GM18907 (cell line): ENCODE results near the gene SERGEF.

Experiments
- ATAC-seq: cut with Tn5 transposase; IDR thresholded peaks from one replicate; pipeline ENCODE4 v1.9.1; 2021; ENCODE audit warnings: mild to moderate bottlenecking, moderate library complexity; ENCODE audit not compliant: unreplicated experiment

SERGEF gene

DNA sequence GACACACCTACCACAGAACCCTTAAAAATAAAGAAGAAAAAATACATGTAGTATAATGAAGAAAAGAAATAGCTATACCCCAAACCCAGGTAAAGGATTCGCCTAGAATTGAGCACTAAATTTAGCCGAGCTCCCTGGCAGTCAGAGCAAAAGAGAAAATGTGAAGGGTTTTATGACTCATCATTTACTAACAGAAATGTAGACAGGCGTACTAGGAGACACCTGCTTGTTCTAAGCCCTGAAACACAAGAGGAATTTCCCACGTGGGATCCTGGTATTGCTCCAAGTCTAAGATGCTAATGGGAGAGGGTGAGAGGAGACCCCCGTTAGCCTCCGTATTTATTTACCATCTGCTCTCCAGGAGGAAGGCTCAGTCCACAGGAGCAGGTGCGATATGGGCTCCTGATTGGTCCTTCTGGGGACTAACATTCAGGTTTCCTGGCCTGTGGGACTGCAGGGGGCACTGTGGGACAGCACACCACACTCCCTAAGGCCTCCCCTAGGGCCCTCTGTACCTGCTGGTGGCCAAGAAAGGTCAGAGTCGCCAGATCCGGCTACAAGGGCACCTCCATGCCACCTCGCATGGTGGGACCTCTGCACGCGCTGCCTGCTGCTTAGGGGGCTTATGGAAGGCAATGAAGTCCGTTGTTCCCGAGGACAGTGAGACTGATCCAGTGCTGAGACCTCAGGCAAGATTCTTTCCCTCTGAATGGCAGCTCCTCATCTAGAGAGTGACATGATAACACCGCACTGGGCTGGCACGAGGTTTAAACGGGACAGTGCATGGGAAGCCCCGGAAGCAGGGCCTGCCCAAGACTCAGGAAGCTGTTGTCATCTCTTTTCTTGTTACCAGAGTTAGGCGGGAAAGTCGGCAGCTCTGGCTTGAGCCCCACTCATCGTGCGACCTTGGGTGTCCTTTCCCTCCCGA lies 252.5 kb downstream of the SERGEF start:
- ATAC-seq, result peak; percentile 72

GRCh38 chr11:17755891-17756290 lies 257.0 kb downstream of the SERGEF start:
- ATAC-seq, result no peak

- ATAC-seq, result no peak
Observed at GRCh38 chr11:17753641-17754040, 259.2 kb downstream of the SERGEF start.

DNA sequence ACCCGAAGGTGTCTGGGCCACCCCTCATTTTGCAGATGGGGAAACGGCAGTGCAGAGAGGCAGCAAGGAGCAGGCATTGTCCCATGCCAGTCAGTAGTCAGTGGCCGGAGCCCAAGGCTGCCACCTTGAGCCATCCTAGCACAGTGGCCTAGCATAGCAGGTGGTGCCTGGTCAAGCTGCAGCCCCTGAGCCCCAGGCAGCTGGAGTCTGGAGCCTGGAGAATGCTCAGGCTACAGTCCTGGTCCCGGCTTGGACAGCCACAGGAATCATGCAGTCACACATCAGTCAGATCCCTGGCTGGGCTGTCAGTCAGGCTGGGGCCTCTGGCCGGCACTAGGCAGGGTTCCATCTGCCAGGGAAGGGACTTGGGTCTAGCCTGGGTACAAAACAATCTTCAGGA lies 259.7 kb downstream of the SERGEF start:
- ATAC-seq, result no peak

GRCh38 chr11:17752144-17752543 lies 260.7 kb downstream of the SERGEF start:
- no peak for ATAC-seq

DNA sequence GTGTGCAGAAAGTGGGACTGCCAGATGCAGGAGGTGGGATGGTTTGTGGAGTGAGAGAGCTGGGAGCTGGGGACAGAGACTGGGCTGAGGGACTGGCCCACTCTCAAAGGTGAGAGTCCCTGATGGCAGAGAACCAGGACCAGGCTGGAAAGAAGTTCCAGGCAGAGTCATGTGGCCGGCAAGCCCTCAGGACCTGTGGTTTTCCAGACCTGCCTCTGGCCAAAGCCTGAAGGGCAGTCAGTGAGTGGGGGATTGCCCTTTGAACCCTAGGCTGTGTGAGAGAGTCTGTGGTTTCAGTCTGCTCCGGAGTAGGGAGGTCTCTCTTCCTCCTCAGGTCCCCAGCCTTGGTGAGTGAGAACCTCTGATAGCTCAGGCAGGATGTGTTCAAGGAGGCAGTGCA lies 261.3 kb downstream of the SERGEF start:
- ATAC-seq, result no peak

- ATAC-seq, result no peak
Observed at GRCh38 chr11:17750801-17751165, 262.1 kb downstream of the SERGEF start.

DNA sequence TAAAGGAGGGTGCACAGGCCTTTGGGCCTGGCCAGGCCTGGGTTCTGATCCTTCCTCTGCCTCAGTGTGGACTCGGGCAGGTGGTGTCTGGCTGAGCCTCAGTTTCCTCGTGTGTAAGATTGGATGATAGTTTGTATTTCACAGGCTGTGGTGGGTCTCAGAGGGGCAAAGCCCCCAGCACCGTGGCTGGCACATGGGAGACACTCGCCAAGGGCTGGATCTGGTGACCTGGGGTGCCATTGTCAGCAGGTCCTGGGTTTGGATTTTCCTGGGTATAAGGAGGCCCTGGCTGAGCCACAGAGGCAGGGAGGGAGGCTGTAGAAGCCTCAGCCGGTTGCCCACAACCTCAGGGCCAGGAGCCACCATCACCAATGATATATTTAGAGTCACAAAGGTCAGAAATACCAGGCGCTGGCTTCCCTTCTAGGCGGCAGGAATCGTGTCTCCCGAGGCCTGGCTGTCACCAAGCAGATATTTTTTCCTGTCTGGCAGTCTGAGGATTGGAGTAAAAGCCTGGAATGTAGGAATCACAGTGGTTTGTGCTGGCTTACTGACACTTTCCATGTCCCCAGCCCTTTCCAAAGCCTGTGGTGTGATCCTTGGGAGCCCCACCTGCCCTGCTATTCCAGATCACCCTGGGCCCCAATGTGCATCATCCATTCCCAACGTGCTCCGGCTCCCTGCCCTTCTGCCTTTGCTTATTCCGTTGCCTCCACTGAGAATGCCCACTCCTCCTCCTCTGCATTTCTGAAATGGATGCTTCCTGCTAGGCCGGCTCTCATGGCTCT lies 262.6 kb downstream of the SERGEF start:
- no peak for ATAC-seq

GRCh38 chr11:17748761-17749721 lies 263.8 kb downstream of the SERGEF start:
- no peak for ATAC-seq

DNA sequence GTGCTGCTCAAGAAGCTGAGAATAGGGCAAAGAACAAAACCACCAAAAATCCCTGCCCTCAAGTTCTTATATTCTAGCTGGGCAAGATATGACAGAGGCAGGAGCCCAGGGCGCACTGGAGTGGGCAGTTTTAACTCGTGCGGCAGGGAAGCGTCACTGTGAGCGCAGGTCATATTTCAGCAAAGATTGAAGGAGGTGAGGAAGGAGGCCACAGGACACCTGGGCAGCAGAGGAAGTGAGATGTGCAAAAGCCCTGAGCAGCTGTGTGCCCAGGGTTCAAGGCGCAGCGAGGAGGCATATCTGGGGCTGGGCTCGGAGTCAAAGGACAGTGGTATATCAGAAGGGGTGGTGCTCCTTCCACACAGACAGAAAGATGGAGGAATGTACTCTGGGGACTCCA lies 264.8 kb downstream of the SERGEF start:
- ATAC-seq, result no peak

DNA sequence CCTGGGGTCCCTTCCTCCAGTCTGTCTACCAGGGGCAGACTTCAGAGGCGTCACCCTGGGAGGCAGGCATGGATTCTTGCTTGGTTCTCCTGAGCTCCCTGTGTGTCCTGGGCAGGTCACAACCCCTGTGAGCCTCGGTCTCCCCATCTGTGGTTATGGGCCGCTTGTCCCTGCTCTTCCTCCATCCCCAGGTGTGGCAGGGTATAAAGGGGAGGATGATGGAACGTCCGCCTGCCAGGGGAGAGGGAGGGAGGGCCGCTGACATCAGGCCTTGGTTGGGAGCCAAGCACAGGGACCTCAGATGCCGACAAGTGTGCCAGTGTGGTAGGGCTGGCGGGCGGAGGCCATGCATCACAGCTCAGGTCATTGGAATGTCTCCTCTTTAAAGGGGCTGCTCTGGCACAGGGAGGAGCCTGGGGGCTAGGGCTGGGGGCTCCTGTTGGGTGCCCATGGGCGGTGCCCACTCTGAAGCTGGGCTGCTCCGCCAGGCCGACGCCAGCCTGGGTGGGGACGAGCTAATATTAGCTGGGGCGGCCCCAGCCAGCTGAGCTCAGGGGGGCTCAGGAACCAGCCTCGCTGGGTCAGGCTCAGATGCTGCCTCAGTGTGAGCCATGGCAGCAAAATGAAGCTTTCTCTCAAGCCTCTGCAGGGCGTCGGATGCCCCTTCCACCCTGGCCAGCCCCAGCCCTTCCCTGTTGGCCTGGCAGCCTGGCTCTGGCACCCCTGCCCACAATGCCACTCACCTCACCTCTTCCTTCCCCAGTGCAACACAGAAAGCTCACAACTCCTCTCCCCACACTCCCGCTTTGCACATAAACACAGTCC lies 265.5 kb downstream of the SERGEF start:
- ATAC-seq, result no peak

DNA sequence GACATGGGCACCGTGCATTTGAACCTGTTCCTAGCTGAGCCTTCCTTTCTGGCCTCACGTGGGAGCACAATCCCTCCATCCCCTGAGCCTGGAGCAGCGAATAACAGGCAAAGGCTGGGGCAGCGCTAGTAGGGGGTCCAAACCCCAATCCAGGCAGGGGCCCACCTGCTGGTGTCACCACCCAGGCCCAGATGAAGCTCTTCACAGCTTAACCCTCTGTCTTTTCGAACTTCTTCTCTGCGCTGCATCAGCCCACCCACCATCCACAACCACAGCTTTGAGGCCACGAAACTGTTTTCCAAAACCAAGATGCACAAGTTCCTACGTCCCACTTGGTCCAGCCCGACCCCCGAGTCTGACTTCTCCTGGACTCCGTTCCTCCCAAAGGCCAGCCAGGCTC lies 266.8 kb downstream of the SERGEF start:
- no peak for ATAC-seq

DNA sequence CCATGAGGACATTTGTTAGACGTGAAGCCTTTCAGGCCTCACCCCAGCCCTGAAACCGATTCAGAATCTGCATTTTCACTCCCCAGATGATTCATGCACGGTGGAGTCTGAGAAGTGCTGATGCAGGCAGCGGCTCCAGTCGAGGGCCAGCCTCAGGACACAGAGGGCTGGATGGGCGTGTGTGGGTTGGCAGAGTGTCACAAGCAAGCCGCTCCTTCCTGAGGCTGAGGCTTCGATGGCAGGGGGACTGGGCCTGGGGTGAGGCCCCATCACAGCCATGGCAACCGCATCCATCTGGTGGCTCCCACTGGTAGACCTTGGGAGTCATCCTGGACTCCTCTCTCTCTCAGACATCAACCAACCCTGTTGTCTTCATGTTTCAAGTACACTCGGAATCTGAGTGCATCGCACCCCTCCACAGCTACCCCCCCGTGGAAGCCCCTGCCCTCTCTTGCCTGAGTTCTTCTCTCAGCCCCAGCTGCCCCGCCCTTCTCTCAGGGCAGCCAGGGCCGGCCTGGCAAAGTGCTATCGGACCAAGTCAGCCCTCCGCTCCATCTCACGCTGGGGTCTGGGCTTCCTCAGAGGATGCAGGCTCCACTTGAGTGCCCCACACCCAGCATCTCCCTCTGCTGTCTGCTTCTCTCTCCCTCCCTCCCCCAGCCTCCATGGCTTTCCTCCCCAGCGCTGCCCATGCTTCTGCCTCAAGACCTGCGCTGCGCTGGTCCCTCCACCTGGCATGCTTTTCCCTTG lies 267.6 kb downstream of the SERGEF start:
- no peak for ATAC-seq

DNA sequence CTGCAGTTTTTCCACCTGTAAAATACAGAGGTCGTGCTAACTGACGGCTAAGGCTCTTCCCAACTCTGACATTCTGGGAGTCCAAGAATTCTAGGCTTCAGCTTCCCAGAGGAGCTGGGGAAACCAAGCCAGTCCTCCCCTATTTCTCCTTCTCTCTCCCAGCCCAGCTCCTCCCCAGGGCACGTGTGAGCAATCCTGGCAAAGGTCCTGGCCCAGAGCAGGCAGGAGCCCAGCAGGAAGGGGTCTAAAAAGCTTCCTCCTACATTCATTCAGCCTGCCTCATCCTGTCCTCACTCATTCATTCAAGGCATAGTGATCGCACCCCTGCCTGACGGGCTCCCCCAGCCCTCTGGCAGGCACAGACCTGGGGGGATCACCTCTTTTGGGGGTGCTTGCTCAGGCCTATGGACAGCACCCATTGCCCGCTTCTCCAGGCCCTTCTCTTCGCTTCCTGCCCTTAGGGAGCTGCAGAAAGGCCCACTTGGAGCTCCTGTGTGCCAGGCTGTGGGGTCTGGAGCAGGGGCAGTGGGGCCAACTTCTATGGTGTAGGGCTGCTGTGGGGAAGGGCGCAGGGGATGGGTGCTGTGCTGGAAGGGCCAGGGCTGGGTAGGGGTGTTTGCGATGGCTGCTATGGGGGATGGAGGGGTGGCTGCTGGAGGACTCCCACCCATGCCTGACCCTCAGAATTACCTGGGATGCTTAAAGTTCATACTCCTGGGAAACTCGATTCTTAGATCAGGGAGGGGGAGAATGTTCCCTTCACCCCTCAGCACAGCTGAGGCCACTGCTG lies 268.5 kb downstream of the SERGEF start:
- ATAC-seq, result no peak

- ATAC-seq, result no peak
Observed at GRCh38 chr11:17743808-17744119, 269.1 kb downstream of the SERGEF start.

- no peak for ATAC-seq
Observed at GRCh38 chr11:17743026-17743807, 269.6 kb downstream of the SERGEF start.

GRCh38 chr11:17742019-17742418 lies 270.8 kb downstream of the SERGEF start:
- ATAC-seq, result no peak

- no peak for ATAC-seq
Observed at GRCh38 chr11:17741487-17741886, 271.4 kb downstream of the SERGEF start.
